Suprapubic skin (tissue), 4 donors: ENCODE data around the gene SLC36A2.

Experiments
- CTCF ChIP-seq, 2 donors: fragments of 200-600 bp in 1 of 2; fragments of 450-650 bp in 1 of 2; sonication (generic) in 1 of 2; IDR thresholded peaks; one replicate each; pipeline ENCODE4 v1.5.1; 2016 to 2019; ENCODE audit warnings: antibody characterized with exemption in 2 of 2, mild to moderate bottlenecking in 1 of 2, moderate library complexity in 1 of 2
- EP300 ChIP-seq: sonication (generic); formaldehyde crosslinking; IDR thresholded peaks from one replicate; pipeline ENCODE4 v1.6.1; 2017; ENCODE audit warnings: antibody characterized with exemption
- POLR2A ChIP-seq, 2 donors: fragments of 450-650 bp; IDR thresholded peaks; one replicate each; pipeline ENCODE4 v1.6.1; 2017; ENCODE audit warnings: antibody characterized with exemption in 2 of 2, mild to moderate bottlenecking in 2 of 2, moderate library complexity in 2 of 2
- POLR2AphosphoS5 ChIP-seq, 3 donors: sonication (generic); formaldehyde crosslinking; IDR thresholded peaks; one replicate each; pipeline ENCODE4 v1.6.1; 2017; ENCODE audit warnings: antibody characterized with exemption in 3 of 3

DNA sequence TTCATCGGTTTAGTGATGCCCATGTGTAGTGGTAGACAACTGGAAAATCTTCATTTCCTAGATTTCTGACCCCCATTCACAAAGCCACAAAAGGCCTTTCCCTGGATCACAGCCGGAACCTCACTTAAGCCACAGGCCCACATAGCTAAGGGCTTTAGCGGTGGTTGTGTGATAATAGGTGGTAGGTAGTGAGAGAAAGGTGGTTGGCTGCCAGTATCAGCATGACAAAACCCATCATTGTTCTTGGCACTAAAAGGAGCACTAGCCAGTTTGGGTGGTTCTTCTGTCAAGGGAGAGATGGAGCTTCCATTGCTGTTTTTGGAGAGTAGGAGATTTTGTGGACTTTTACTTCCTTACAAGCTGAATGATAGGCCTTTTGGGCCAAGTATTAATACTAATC, 9.7 kb upstream of the SLC36A2 start:
- TF ChIP-seq CTCF (IDR thresholded peaks at IDR 0.05) = no peak
- TF ChIP-seq EP300 = no peak
- TF ChIP-seq POLR2A (IDR thresholded peaks at IDR 0.05) = no peak
- TF ChIP-seq POLR2AphosphoS5 (IDR thresholded peaks at IDR 0.05) = no peak
